Measurements from ENCODE around the gene DNAH1.
"Not testable (repeated sequence)": the region's sequence is repeated elsewhere in the genome, so short reads cannot be mapped to it uniquely, and the experiment has no call there.

DNAH1 gene

GRCh38 chr3:52333869-52334557 lies 17.9 kb downstream of the DNAH1 start:
- no peak for DNase-seq (ENCODE audit: low spot score)

GRCh38 chr3:52338131-52338530 lies 22.0 kb downstream of the DNAH1 start:
- not testable (repeated sequence) for DNase-seq (ENCODE audit: low spot score)

GRCh38 chr3:52339612-52340011 lies 23.5 kb downstream of the DNAH1 start:
- DNase-seq (ENCODE audit: low spot score) = peak; percentile 44

GRCh38 chr3:52341123-52341522 lies 25.0 kb downstream of the DNAH1 start:
- no peak for DNase-seq (ENCODE audit: low spot score)

GRCh38 chr3:52343946-52344600 lies 28.0 kb downstream of the DNAH1 start:
- DNase-seq (ENCODE audit: low spot score) = no peak

- peak; percentile 52 for DNase-seq (ENCODE audit: low spot score)
Measured at GRCh38 chr3:52345521-52346109, 29.5 kb downstream of the DNAH1 start.

- peak; percentile 85 for DNase-seq (ENCODE audit: low spot score)
Measured at GRCh38 chr3:52346623-52347530, 30.8 kb downstream of the DNAH1 start.

GRCh38 chr3:52347716-52348635 lies 31.9 kb downstream of the DNAH1 start:
- no peak for DNase-seq (ENCODE audit: low spot score)

GRCh38 chr3:52349131-52349530 lies 33.0 kb downstream of the DNAH1 start:
- no peak for DNase-seq (ENCODE audit: low spot score)

GRCh38 chr3:52349611-52350395 lies 33.7 kb downstream of the DNAH1 start:
- DNase-seq (ENCODE audit: low spot score) = no peak

GRCh38 chr3:52350416-52350815 lies 34.3 kb downstream of the DNAH1 start:
- no peak for DNase-seq (ENCODE audit: low spot score)

- no peak for DNase-seq (ENCODE audit: low spot score)
Measured at GRCh38 chr3:52350981-52351761, 35.1 kb downstream of the DNAH1 start.

- DNase-seq (ENCODE audit: low spot score) = no peak
Measured at GRCh38 chr3:52351762-52352368, 35.7 kb downstream of the DNAH1 start.

GRCh38 chr3:52352566-52352965 lies 36.4 kb downstream of the DNAH1 start:
- no peak for DNase-seq (ENCODE audit: low spot score)

GRCh38 chr3:52353291-52353855 lies 37.3 kb downstream of the DNAH1 start:
- DNase-seq (ENCODE audit: low spot score) = no peak

GRCh38 chr3:52354676-52355075 lies 38.6 kb downstream of the DNAH1 start:
- no peak for DNase-seq (ENCODE audit: low spot score)

- DNase-seq (ENCODE audit: low spot score) = no peak
Measured at GRCh38 chr3:52355526-52355925, 39.4 kb downstream of the DNAH1 start.

GRCh38 chr3:52356126-52356525 lies 40.0 kb downstream of the DNAH1 start:
- no peak for DNase-seq (ENCODE audit: low spot score)

All from AG08396 (cell line).